ENCODE results near the gene ABCC4. TPM values are rescaled to one million over a fixed set of nuclear protein-coding genes. Genes with fewer than 3 reads are reported as not detected.
"Not testable (repeated sequence)": the region's sequence is repeated elsewhere in the genome, so short reads cannot be mapped to it uniquely, and the experiment has no call there.

Gene ABCC4
- total RNA-seq, 1 donor from 2014 or later, result 4.9 TPM

GRCh38 chr13:95168191-95168590 lies 133.1 kb downstream of the ABCC4 start:
- no peak for TF ChIP-seq CTCF (IDR thresholded peaks at IDR 0.05; ENCODE audit: borderline replicate concordance)
- H3K36me3 ChIP-seq, result peaks cover 34% of the 10 kb centered on the region
- intact Hi-C loops (cut with micrococcal nuclease), result no loop called here
- no peak overlapping the region for H3K27ac ChIP-seq (replicated peaks)
- no peaks in the 10 kb centered on the region for H3K27me3 ChIP-seq (ENCODE audit: low read depth)
- H3K4me1 ChIP-seq, result no peaks in the 10 kb centered on the region
- H3K9me3 ChIP-seq (replicated peaks), result no peaks in the 10 kb centered on the region
- H3K4me3 ChIP-seq, result no peak overlapping the region
- DNase-seq, result no peak

- intact Hi-C loops (cut with micrococcal nuclease); H3K27me3 ChIP-seq (ENCODE audit: low read depth); H3K4me1 ChIP-seq; H3K4me3 ChIP-seq; H3K9me3 ChIP-seq (replicated peaks); H3K27ac ChIP-seq (replicated peaks); DNase-seq: not testable (repeated sequence)
- H3K36me3 ChIP-seq, result peaks cover 34% of the 10 kb centered on the region
Measured at GRCh38 chr13:95167003-95167402, 134.2 kb downstream of the ABCC4 start.

GRCh38 chr13:95164830-95165229 lies 136.4 kb downstream of the ABCC4 start:
- Histone ChIP-seq H3K27ac (replicated peaks) (no peak overlapping the region), H3K4me1 (no peaks in the 10 kb centered on the region), H3K36me3 (peaks cover 34% of the 10 kb centered on the region), H3K4me3 (no peak overlapping the region), H3K9me3 (replicated peaks) (no peaks in the 10 kb centered on the region), H3K27me3 (ENCODE audit: low read depth) (no peaks in the 10 kb centered on the region)
- no peak for DNase-seq
- intact Hi-C loops (cut with micrococcal nuclease), result no loop called here
- TF ChIP-seq CTCF (IDR thresholded peaks at IDR 0.05; ENCODE audit: borderline replicate concordance), result no peak

GRCh38 chr13:95160112-95160906 lies 140.9 kb downstream of the ABCC4 start:
- intact Hi-C loops (cut with micrococcal nuclease), result no loop called here
- no peaks in the 10 kb centered on the region for H3K4me1 ChIP-seq
- H3K27ac ChIP-seq (replicated peaks), result no peak overlapping the region
- no peak overlapping the region for H3K4me3 ChIP-seq
- no peak for TF ChIP-seq CTCF (IDR thresholded peaks at IDR 0.05; ENCODE audit: borderline replicate concordance)
- no peak for DNase-seq
- peaks cover 11% of the 10 kb centered on the region for H3K36me3 ChIP-seq
- H3K9me3 ChIP-seq (replicated peaks), result no peaks in the 10 kb centered on the region
- H3K27me3 ChIP-seq (ENCODE audit: low read depth), result no peaks in the 10 kb centered on the region

- H3K4me1 ChIP-seq, result no peaks in the 10 kb centered on the region
- H3K4me3 ChIP-seq, result no peak overlapping the region
- H3K9me3 ChIP-seq (replicated peaks), result no peaks in the 10 kb centered on the region
- no peaks in the 10 kb centered on the region for H3K27me3 ChIP-seq (ENCODE audit: low read depth)
- intact Hi-C loops (cut with micrococcal nuclease), result no loop called here
- no peak overlapping the region for H3K27ac ChIP-seq (replicated peaks)
- no peak for DNase-seq
- no peak for TF ChIP-seq CTCF (IDR thresholded peaks at IDR 0.05; ENCODE audit: borderline replicate concordance)
- peaks cover 4% of the 10 kb centered on the region for H3K36me3 ChIP-seq
Measured at GRCh38 chr13:95159458-95159857, 141.8 kb downstream of the ABCC4 start.

GRCh38 chr13:95156208-95156607 lies 145.0 kb downstream of the ABCC4 start:
- Histone ChIP-seq H3K4me1 (no peaks in the 10 kb centered on the region), H3K36me3 (no peaks in the 10 kb centered on the region), H3K9me3 (replicated peaks) (no peaks in the 10 kb centered on the region), H3K4me3 (no peak overlapping the region), H3K27ac (replicated peaks) (no peak overlapping the region), H3K27me3 (ENCODE audit: low read depth) (no peaks in the 10 kb centered on the region)
- peak; percentile 10 for TF ChIP-seq CTCF (IDR thresholded peaks at IDR 0.05; ENCODE audit: borderline replicate concordance)
- intact Hi-C loops (cut with micrococcal nuclease), result no loop called here
- DNase-seq, result no peak
